Loucy (cell line): Measurements from ENCODE around the gene PLCG2.

Experiments used
- H2AFZ ChIP-seq: fragments of 200-600 bp; sonication (generic); 2 replicates; pipeline ENCODE4 v1.6.0; 2016; ENCODE audit warnings: antibody characterized with exemption, mild to moderate bottlenecking, low read length, moderate library complexity
- H3F3A ChIP-seq: fragments of 200-600 bp; 2 replicates; pipeline ENCODE4 v1.6.0; 2016; ENCODE audit warnings: antibody characterized with exemption, low read depth, mild to moderate bottlenecking
- H3K27me3 ChIP-seq: fragments of 200-600 bp; sonication (generic); 2 replicates; pipeline ENCODE4 v1.6.1; 2014; ENCODE audit warnings: low read length, mild to moderate bottlenecking; ENCODE audit not compliant: insufficient read depth, poor library complexity, severe bottlenecking
- H3K36me3 ChIP-seq: fragments of 200-600 bp; sonication (generic); 2 replicates; pipeline ENCODE4 v1.6.1; 2016; ENCODE audit warnings: low read length; ENCODE audit not compliant: insufficient read depth
- H3K4me1 ChIP-seq: fragments of 200-600 bp; sonication (generic); 2 replicates; pipeline ENCODE4 v1.5.1; 2014; ENCODE audit warnings: low read length, mild to moderate bottlenecking; ENCODE audit not compliant: insufficient read depth, poor library complexity, severe bottlenecking
- H3K4me2 ChIP-seq: fragments of 200-600 bp; sonication (generic); 2 replicates; pipeline ENCODE4 v1.6.0; 2014; ENCODE audit warnings: antibody characterized with exemption, low read length, low read depth, mild to moderate bottlenecking; ENCODE audit not compliant: poor library complexity, severe bottlenecking
- H3K4me3 ChIP-seq: fragments of 200-600 bp; sonication (generic); 2 replicates; pipeline ENCODE4 v1.5.1; 2014; ENCODE audit warnings: low read length, mild to moderate bottlenecking, mixed read lengths; ENCODE audit not compliant: poor library complexity, severe bottlenecking
- H3K79me2 ChIP-seq: fragments of 200-600 bp; sonication (generic); 2 replicates; pipeline ENCODE4 v1.6.1; 2014; ENCODE audit warnings: low read length; ENCODE audit not compliant: insufficient read depth
- H3K9ac ChIP-seq: fragments of 200-600 bp; sonication (generic); 2 replicates; pipeline ENCODE4 v1.6.0; 2014; ENCODE audit warnings: mild to moderate bottlenecking, low read depth, low read length, moderate library complexity; ENCODE audit not compliant: poor library complexity, severe bottlenecking
- H3K9me2 ChIP-seq: fragments of 200-600 bp; sonication (generic); replicated peaks from 2 replicates; pipeline ENCODE4 v1.6.1; 2016; ENCODE audit warnings: low read depth, low read length, mixed read lengths
- H3K9me3 ChIP-seq: fragments of 200-600 bp; sonication (generic); 2 replicates; pipeline ENCODE4 v1.6.1; 2014; ENCODE audit warnings: mild to moderate bottlenecking, antibody characterized with exemption, low read length, low read depth; ENCODE audit not compliant: insufficient read depth
- H4K20me1 ChIP-seq: fragments of 200-600 bp; sonication (generic); 2 replicates; pipeline ENCODE4 v1.6.0; 2014; ENCODE audit warnings: antibody characterized with exemption, low read length, mild to moderate bottlenecking; ENCODE audit not compliant: insufficient read depth, poor library complexity, severe bottlenecking
- CTCF ChIP-seq: fragments of 200-600 bp; sonication (generic); conservative IDR thresholded peaks from 2 replicates; pipeline ENCODE4 v1.5.1; 2014; ENCODE audit warnings: mild to moderate bottlenecking, antibody characterized with exemption, low read length
- EZH2phosphoT487 ChIP-seq: fragments of 200-600 bp; IDR thresholded peaks from 2 replicates; pipeline ENCODE4 v1.6.1; 2018; ENCODE audit warnings: antibody characterized with exemption, mild to moderate bottlenecking, moderate library complexity, borderline replicate concordance

Gene PLCG2

GRCh38 chr16:81923296-81923695 is 144.2 kb downstream of the PLCG2 start:
- Histone ChIP-seq H4K20me1 (no peaks in the 10 kb centered on the region), H3K27me3 (no peaks in the 10 kb centered on the region), H3K9me3 (no peaks in the 10 kb centered on the region), H2AFZ (no peak overlapping the region), H3F3A (no peaks in the 10 kb centered on the region), H3K36me3 (peaks cover 14% of the 10 kb centered on the region; the same call in 1 of the 2 replicates), H3K4me2 (no peak overlapping the region), H3K9me2 (no peaks in the 10 kb centered on the region), H3K79me2 (no peaks in the 10 kb centered on the region), H3K4me1 (peaks cover 13% of the 10 kb centered on the region), H3K4me3 (no peak overlapping the region), H3K9ac (no peak overlapping the region)
- TF ChIP-seq CTCF = no peak
- TF ChIP-seq EZH2phosphoT487 = no peak

GRCh38 chr16:81925016-81925415 is 145.9 kb downstream of the PLCG2 start:
- Histone ChIP-seq H3K9me3 (no peaks in the 10 kb centered on the region), H2AFZ (no peak overlapping the region), H3K4me3 (no peak overlapping the region), H3K9me2 (no peaks in the 10 kb centered on the region), H3K9ac (no peak overlapping the region), H3F3A (no peaks in the 10 kb centered on the region), H4K20me1 (no peaks in the 10 kb centered on the region), H3K4me2 (no peak overlapping the region), H3K4me1 (peaks cover 13% of the 10 kb centered on the region), H3K36me3 (peaks cover 14% of the 10 kb centered on the region; the same call in 1 of the 2 replicates), H3K27me3 (no peaks in the 10 kb centered on the region), H3K79me2 (no peaks in the 10 kb centered on the region)
- TF ChIP-seq EZH2phosphoT487 (no peak), CTCF (no peak)

GRCh38 chr16:81926036-81926435 is 146.9 kb downstream of the PLCG2 start:
- TF ChIP-seq CTCF (no peak), EZH2phosphoT487 (no peak)

More at GRCh38 chr16:81926036-81926435, 146.9 kb downstream of the PLCG2 start:
- no peaks in the 10 kb centered on the region for H3K27me3 ChIP-seq
- H3K4me3 ChIP-seq = no peak overlapping the region
- H3K4me1 ChIP-seq = peaks cover 13% of the 10 kb centered on the region
- H3K9me2 ChIP-seq = no peaks in the 10 kb centered on the region
- H3K4me2 ChIP-seq = no peak overlapping the region
- peaks cover 14% of the 10 kb centered on the region; the same call in 1 of the 2 replicates for H3K36me3 ChIP-seq
- H3K9me3 ChIP-seq = no peaks in the 10 kb centered on the region
- no peak overlapping the region for H3K9ac ChIP-seq
- H3K79me2 ChIP-seq = no peaks in the 10 kb centered on the region
- no peak overlapping the region for H2AFZ ChIP-seq
- H4K20me1 ChIP-seq = no peaks in the 10 kb centered on the region
- H3F3A ChIP-seq = no peaks in the 10 kb centered on the region
